ENCODE data around the gene MGRN1. TPM values are rescaled to one million over a fixed set of nuclear protein-coding genes. Genes with fewer than 3 reads are reported as not detected.

The MGRN1 gene
- total and polyA plus RNA-seq, 2 experiments from 2014 or later: 14.0 to 26.4 TPM

- H3K4me2 ChIP-seq (ENCODE audit: unreplicated experiment): no peak overlapping the region
- H3K9me2 ChIP-seq (ENCODE audit: insufficient read depth): no peaks in the 10 kb centered on the region
- peaks cover 17% of the 10 kb centered on the region for H3K4me1 ChIP-seq (ENCODE audit: insufficient read depth)
- no peak overlapping the region for H3K4me3 ChIP-seq
- no peak for TF ChIP-seq EZH2phosphoT487 (IDR thresholded peaks at IDR 0.05; ENCODE audit: insufficient read depth, low read depth)
- no peak for TF ChIP-seq EZH2 (IDR thresholded peaks at IDR 0.05; ENCODE audit: insufficient read depth, poor library complexity, severe bottlenecking)
- DNase-seq: no peak
- H3K27me3 ChIP-seq (replicated peaks; ENCODE audit: insufficient read depth): no peaks in the 10 kb centered on the region
- H3K79me2 ChIP-seq (ENCODE audit: insufficient read depth): peaks cover 41% of the 10 kb centered on the region
- no peaks in the 10 kb centered on the region for H3K9me3 ChIP-seq (ENCODE audit: low read depth)
- H3K9ac ChIP-seq: no peak overlapping the region
- no peaks in the 10 kb centered on the region for H3F3A ChIP-seq (ENCODE audit: insufficient read depth)
- H2AFZ ChIP-seq: no peak overlapping the region
- WGBS, 2 experiments (ENCODE audit: low coverage in 1 of 2, low lambda C conversion rate in 2 of 2, missing lambda C conversion rate in 2 of 2): 93 to 94% methylated on average over 21 to 22 of the region's 22 CpGs
- no peaks in the 10 kb centered on the region for H3K36me3 ChIP-seq (ENCODE audit: low read depth)
- no peak overlapping the region for H3K27ac ChIP-seq
- H4K20me1 ChIP-seq (ENCODE audit: insufficient read depth): no peaks in the 10 kb centered on the region
- in situ Hi-C loops (cut with MboI): no loop called here
Observed at GRCh38 chr16:4607841-4608703, 16.6 kb upstream of the MGRN1 start.

GRCh38 chr16:4608704-4608980 lies 16.0 kb upstream of the MGRN1 start:
- in situ Hi-C loops (cut with MboI): no loop called here
- Histone ChIP-seq H3K9me3 (ENCODE audit: low read depth) (no peaks in the 10 kb centered on the region), H3K4me2 (ENCODE audit: unreplicated experiment) (no peak overlapping the region), H3K27ac (no peak overlapping the region), H3K27me3 (replicated peaks; ENCODE audit: insufficient read depth) (no peaks in the 10 kb centered on the region), H3K9me2 (ENCODE audit: insufficient read depth) (no peaks in the 10 kb centered on the region), H2AFZ (no peak overlapping the region), H3F3A (ENCODE audit: insufficient read depth) (no peaks in the 10 kb centered on the region), H3K9ac (no peak overlapping the region), H3K4me3 (no peak overlapping the region), H3K4me1 (ENCODE audit: insufficient read depth) (peaks cover 22% of the 10 kb centered on the region), H3K79me2 (ENCODE audit: insufficient read depth) (peaks cover 47% of the 10 kb centered on the region), H4K20me1 (ENCODE audit: insufficient read depth) (no peaks in the 10 kb centered on the region), H3K36me3 (ENCODE audit: low read depth) (no peaks in the 10 kb centered on the region)
- no peak for DNase-seq
- WGBS, 2 experiments (ENCODE audit: low coverage in 1 of 2, low lambda C conversion rate in 2 of 2, missing lambda C conversion rate in 2 of 2): 87 to 88% methylated on average over 8 of the region's 8 CpGs
- TF ChIP-seq EZH2 (IDR thresholded peaks at IDR 0.05; ENCODE audit: insufficient read depth, poor library complexity, severe bottlenecking) (no peak), EZH2phosphoT487 (IDR thresholded peaks at IDR 0.05; ENCODE audit: insufficient read depth, low read depth) (no peak)

GRCh38 chr16:4609200-4610010 lies 15.2 kb upstream of the MGRN1 start:
- TF ChIP-seq EZH2phosphoT487 (IDR thresholded peaks at IDR 0.05; ENCODE audit: insufficient read depth, low read depth) (no peak), EZH2 (IDR thresholded peaks at IDR 0.05; ENCODE audit: insufficient read depth, poor library complexity, severe bottlenecking) (no peak)
- Histone ChIP-seq H3K9me2 (ENCODE audit: insufficient read depth) (no peaks in the 10 kb centered on the region), H3K27ac (no peak overlapping the region), H3K4me2 (ENCODE audit: unreplicated experiment) (no peak overlapping the region), H3K4me3 (no peak overlapping the region), H2AFZ (no peak overlapping the region), H3F3A (ENCODE audit: insufficient read depth) (no peaks in the 10 kb centered on the region), H4K20me1 (ENCODE audit: insufficient read depth) (no peaks in the 10 kb centered on the region), H3K27me3 (replicated peaks; ENCODE audit: insufficient read depth) (no peaks in the 10 kb centered on the region), H3K9me3 (ENCODE audit: low read depth) (no peaks in the 10 kb centered on the region), H3K36me3 (ENCODE audit: low read depth) (no peaks in the 10 kb centered on the region), H3K9ac (no peak overlapping the region), H3K79me2 (ENCODE audit: insufficient read depth) (peaks cover 53% of the 10 kb centered on the region), H3K4me1 (ENCODE audit: insufficient read depth) (peaks cover 22% of the 10 kb centered on the region)
- in situ Hi-C loops (cut with MboI): no loop called here
- 87 to 94% methylated on average over 23 to 44 of the region's 45 CpGs for WGBS, 2 experiments (ENCODE audit: low coverage in 1 of 2, low lambda C conversion rate in 2 of 2, missing lambda C conversion rate in 2 of 2)
- no peak for DNase-seq

GRCh38 chr16:4610011-4611005 lies 14.3 kb upstream of the MGRN1 start:
- Histone ChIP-seq H3K36me3 (ENCODE audit: low read depth) (no peaks in the 10 kb centered on the region), H4K20me1 (ENCODE audit: insufficient read depth) (no peaks in the 10 kb centered on the region), H3K4me2 (ENCODE audit: unreplicated experiment) (no peak overlapping the region), H3K9ac (no peak overlapping the region), H3F3A (ENCODE audit: insufficient read depth) (peaks cover under 1% of the 10 kb centered on the region; the same call in 1 of the 2 replicates), H3K27ac (no peak overlapping the region), H3K9me2 (ENCODE audit: insufficient read depth) (no peaks in the 10 kb centered on the region), H3K4me3 (no peak overlapping the region), H3K4me1 (ENCODE audit: insufficient read depth) (peaks cover 22% of the 10 kb centered on the region), H3K9me3 (ENCODE audit: low read depth) (no peaks in the 10 kb centered on the region), H3K27me3 (replicated peaks; ENCODE audit: insufficient read depth) (no peaks in the 10 kb centered on the region), H3K79me2 (ENCODE audit: insufficient read depth) (peaks cover 53% of the 10 kb centered on the region), H2AFZ (no peak overlapping the region)
- TF ChIP-seq EZH2phosphoT487 (IDR thresholded peaks at IDR 0.05; ENCODE audit: insufficient read depth, low read depth) (no peak), EZH2 (IDR thresholded peaks at IDR 0.05; ENCODE audit: insufficient read depth, poor library complexity, severe bottlenecking) (no peak)
- DNase-seq: no peak
- in situ Hi-C loops (cut with MboI): no loop called here
- WGBS, 2 experiments (ENCODE audit: low coverage in 1 of 2, low lambda C conversion rate in 2 of 2, missing lambda C conversion rate in 2 of 2): 87 to 91% methylated on average over 28 to 31 of the region's 32 CpGs

Measured in GM23248 (cell line).